ENCODE data around the gene VWCE.
"Not testable (repeated sequence)": the region's sequence is repeated elsewhere in the genome, so short reads cannot be mapped to it uniquely, and the experiment has no call there.

DNA sequence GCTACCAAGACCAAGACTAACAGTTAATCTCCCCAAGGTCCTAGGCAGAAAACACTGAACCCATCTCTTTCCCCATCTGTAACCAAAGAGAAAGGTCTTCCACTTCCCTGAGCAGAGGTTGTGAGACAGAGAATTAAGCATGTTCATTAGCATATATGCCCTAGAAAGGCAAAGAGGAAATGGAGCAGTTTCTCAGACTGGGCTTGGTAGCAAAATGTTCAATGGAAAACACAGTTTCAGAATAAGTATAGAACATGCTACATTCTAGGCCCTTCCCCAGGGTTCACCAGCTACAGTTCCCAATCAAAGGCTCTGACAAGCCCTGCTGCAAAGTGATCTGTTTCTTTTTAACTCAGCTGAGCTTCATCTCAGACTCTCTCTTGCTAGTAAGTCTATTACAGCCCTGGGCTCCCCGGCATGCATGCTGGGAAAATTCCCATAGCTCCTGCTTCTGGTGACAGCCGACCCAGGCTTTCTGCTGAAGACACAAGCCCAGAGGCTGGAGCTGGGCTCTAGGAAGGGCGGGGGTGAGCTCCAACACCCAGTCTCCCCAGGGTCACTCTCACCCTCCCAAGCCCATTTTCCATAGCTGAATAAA, 62.5 kb downstream of the VWCE start:
- not testable (repeated sequence) for TF ChIP-seq POLR2A, POLR2AphosphoS5 (IDR thresholded peaks at IDR 0.05)
- TF ChIP-seq, protein P1, sequence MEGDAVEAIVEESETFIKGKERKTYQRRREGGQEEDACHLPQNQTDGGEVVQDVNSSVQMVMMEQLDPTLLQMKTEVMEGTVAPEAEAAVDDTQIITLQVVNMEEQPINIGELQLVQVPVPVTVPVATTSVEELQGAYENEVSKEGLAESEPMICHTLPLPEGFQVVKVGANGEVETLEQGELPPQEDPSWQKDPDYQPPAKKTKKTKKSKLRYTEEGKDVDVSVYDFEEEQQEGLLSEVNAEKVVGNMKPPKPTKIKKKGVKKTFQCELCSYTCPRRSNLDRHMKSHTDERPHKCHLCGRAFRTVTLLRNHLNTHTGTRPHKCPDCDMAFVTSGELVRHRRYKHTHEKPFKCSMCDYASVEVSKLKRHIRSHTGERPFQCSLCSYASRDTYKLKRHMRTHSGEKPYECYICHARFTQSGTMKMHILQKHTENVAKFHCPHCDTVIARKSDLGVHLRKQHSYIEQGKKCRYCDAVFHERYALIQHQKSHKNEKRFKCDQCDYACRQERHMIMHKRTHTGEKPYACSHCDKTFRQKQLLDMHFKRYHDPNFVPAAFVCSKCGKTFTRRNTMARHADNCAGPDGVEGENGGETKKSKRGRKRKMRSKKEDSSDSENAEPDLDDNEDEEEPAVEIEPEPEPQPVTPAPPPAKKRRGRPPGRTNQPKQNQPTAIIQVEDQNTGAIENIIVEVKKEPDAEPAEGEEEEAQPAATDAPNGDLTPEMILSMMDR (IDR thresholded peaks at IDR 0.05) = not testable (repeated sequence)

Data from upper lobe of left lung (tissue), 4 donors.